GOT3 (cell line): ENCODE results near the gene AAK1.
"Not testable (repeated sequence)": the region's sequence is repeated elsewhere in the genome, so short reads cannot be mapped to it uniquely, and the experiment has no call there.

Experiments used
- DNase-seq: peaks from one replicate; lab custom pipeline; 2025; ENCODE audit warnings: mixed read lengths; lab: John Stamatoyannopoulos, UW

The AAK1 gene

GRCh38 chr2:69600425-69600824, 43.1 kb downstream of the AAK1 start:
- DNase-seq = no peak

DNA sequence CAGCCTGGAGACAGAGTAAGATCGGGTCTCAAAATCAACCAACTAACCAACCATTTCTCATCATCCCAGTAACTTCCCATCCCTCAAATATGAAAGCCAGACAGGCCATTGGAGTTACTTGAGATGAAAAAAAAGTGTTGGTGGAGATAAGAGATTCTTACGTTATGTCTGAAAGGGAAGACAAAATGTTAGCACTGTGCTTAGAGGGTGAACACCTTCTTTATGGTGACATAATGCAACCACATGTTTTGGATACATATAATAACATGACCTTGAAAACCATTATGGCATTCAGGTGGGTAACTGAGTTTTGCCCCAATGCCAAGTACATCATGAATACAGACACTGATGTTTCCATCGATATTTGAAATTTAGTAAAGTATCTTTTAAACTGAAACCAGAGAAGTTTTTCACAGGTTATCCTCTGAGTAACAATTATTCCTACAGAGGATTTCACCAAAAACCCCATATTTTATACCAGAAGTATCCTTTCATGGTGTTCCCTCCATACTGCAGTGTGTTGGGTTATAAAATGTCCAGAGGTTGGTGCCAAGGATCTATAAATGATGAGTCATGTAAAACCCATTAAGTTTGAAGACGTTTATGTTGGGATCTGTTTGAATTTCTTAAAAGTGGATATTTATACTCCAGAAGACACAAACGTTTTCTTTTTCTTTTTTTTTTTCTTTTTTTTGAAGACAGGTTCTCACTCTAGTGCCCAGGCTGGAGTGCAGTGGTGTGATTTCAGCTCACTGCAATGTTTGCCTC, 45.5 kb downstream of the AAK1 start:
- no peak for DNase-seq

DNA sequence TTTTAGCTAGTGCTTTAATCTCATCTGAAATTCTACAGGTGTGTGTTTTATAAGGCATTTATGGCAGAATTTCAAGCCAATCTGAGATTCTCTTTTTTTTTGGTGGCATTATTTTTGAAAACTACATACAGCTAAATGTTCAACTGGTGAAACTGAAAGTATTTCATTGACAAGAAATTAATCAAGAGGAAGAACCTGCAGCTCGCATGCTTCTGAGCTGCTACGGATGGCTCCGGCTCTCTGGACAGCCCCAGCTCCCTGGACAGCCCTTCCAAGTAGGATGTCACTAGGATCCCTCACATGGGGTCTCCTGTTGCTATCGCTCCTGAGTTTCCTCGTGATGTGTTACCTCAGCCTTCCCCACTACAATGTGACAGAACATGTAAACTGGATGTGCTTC, 46.4 kb downstream of the AAK1 start:
- no peak for DNase-seq

GRCh38 chr2:69594341-69594740, 49.2 kb downstream of the AAK1 start:
- no peak for DNase-seq

GRCh38 chr2:69592511-69592910, 51.0 kb downstream of the AAK1 start:
- DNase-seq = no peak

DNA sequence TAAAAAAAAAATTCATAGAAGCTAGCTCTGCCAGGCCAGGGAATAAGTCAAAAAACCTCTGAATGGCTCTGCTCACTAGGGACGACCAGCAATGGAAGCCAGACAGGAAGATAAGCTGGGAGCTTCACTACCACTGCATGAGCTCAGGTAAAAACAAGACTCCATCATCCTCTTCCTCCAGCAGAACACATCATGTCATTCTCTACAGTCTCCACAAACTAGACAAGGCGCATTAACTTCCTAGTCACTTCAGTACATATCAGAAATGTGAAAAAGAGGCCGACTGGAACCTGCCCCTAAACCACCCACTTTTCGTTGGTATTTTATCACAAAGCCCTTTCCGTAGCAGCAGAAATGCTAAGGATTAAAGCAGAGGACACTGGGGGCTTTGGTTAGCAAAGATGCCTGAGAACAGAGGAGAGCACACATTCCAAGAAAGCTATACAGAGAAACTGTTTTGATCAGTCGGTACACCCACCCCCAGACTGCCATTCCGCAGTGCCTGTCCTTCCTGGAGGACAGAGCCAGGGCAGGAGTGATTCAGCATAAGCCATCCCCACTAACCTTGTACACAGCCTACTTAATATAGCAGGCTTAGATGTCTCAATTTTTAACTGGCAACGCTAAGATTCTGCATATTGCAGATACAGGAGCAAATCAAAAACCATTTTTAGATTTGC, 53.4 kb downstream of the AAK1 start:
- no peak for DNase-seq

DNA sequence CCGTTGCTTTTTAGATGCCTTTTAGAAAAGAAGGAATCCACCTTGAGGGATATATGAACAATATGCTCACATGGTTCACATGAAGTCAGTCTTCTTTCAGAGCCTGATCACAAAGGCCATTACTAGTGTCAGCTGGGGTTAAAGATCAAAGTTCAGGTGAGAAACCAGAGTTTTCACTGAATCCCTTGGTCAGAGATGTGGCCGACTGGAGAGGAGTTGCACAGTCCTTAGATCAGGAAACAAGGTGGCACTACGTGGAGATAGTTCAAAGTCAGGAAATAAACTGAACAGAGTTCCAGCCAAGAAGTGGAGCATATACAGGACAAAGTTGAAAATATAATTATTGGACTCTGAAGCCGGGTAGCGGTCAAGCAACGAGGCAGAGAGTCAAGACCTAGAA, 54.6 kb downstream of the AAK1 start:
- DNase-seq = no peak

GRCh38 chr2:69588403-69588802, 55.1 kb downstream of the AAK1 start:
- no peak for DNase-seq

- DNase-seq = no peak
These were observed 57.5 kb downstream of the AAK1 start for GRCh38 chr2:69585855-69586555.

DNA sequence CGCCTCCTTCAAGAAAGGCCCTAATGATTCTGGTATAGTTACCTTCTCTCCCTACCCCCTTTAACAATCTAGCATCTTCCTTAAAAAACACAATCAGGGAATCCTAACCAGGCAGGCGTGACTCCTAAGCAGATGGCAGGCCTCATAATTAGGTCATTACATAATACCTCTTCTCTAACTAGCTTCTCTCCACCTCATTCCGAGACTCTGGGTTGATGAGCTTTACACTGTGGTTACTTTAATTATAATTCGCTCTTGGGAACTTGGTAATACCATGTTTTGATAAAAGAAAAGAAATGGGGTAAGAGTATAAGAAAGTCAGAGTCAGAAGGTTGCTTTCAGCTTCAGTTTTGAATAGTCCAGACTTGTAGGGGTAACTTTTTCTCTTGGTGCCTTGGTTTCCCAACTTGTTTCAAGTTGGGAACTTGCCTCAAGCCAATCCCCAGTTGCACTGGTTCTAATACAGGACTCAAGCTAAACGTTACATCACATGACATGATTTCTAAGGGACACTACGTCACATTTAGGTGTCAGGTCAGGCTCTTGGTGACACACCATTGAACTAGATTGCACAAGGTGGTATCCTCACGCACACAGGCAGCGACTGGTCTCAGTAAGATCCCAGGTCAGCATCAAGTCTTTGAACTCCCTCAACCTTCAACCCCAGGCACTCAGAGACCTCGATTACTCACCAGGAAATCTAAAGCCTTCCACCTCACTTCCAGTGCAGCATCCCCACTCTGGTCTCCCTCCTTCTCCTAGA, 59.2 kb downstream of the AAK1 start:
- no peak for DNase-seq

- DNase-seq = no peak
These were observed 60.2 kb downstream of the AAK1 start for GRCh38 chr2:69583321-69583833.

DNA sequence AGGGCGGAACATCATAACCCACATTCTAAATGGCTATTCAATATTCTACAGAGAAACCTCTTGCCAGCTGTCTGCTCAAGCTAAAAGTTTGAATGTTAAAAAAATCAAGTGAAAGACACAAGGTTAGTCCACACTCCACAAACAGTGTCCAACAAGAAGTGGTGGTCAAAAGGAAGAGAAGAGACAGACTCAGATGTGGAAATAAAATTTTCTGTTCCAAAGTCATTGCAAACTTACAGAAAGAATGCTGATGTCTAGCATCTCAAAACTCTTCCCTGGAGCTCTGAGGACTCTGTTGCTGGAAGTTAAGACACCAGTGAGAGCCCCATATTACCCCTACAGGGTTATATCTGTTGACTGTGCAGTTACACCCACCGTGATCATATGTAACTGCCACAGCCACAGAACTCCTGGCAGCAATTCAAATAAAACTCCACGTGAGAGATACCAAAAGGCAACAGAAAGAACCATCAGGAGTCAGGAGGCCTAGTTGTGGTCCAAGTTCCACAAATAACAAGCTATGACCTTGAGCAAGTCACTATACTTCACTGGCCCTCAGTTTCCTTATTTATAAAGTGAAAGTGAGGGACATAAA, 60.9 kb downstream of the AAK1 start:
- DNase-seq = no peak

DNA sequence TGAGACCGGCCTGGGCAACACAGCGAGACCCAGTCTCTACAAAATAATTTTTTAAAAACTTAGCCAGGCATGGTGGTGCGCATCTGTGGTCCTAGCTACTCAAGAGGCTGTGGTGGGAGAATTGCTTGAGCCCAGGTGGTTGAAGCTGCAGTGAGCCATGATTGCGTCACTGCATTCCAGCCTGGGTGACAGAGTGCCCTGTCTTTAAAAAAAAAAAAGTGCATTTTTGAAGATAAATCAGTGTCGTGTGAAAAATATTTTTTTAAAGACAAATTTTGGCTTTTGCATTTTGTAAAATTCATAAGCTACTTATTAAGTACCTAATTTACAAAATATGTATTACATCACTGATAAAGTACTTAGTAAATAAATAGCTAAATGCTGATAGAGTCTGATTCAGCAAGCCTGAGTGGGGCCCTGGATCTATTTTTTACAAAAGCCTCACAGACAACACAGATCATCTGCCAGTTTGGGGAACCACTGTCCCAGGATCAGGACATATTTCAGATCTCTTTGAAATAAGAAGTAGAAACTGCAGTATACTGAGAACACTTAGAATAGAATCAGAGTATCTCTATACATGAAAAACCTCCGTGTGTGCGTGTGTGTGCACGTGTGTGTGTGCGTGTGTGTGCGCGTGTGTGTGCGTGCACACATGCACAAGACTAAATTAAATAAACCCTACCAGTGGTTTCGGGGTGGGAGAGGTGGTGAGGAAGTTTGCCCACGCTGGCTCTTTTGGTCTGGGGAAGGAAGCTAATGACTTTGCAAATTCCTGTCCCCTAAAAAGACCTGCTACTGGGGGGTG, 61.6 kb downstream of the AAK1 start:
- no peak for DNase-seq

GRCh38 chr2:69580486-69580885, 63.1 kb downstream of the AAK1 start:
- DNase-seq = no peak

DNA sequence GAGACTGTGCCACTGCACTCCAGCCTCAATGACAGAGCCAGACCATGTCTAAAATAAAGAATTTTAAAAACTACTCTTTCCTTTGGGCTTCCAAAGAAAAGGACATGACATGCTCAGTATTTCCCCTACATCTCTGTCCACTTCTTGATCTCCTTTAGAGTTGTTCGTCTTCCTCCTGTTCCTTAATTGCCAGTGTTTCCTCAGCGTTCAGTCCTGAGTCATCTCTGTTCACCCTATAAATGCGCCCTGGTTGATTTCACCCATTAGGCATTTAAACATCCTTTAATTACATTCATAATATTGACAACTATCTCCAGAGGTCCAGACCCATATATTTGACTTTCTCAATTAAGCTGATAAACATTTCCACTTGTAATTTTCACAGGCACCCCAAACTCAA, 64.0 kb downstream of the AAK1 start:
- no peak for DNase-seq

DNA sequence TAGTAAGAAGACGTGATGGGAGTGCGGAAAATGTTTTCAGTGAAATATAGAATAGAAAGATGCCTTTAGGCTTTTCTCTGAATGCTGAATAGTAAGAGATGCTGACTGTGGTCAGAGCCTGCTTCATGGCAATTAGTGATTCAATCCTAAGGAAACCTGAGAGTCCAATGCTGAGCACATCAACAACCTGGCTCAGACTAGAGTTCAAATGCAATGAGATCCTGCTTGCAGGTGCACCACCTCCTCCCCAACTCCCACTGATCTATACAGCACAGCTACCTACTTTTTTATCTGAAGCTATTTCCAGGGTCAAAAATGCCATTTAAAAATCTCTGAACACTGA, 65.4 kb downstream of the AAK1 start:
- DNase-seq = no peak

GRCh38 chr2:69577467-69578197, 65.9 kb downstream of the AAK1 start:
- DNase-seq = no peak

DNA sequence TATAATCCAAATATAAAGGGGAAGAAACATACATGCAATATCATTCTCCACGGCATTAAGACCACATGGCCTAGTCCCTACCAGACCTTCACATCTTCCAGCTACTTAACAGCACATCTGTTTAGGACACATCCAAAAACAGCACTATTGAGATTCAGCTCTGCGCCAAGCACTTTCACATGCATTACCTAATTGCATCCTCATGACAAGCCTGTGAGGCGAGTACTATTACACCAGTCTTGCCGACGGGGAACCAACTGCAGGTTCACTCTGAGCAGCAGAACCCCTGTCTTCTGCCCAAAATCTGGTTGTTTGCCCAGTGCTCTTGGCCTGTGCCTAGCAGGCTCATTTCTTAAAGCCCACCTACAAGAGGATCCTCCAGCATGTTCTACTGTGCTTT, 66.7 kb downstream of the AAK1 start:
- DNase-seq = no peak

GRCh38 chr2:69575926-69576325, 67.6 kb downstream of the AAK1 start:
- DNase-seq = no peak

DNA sequence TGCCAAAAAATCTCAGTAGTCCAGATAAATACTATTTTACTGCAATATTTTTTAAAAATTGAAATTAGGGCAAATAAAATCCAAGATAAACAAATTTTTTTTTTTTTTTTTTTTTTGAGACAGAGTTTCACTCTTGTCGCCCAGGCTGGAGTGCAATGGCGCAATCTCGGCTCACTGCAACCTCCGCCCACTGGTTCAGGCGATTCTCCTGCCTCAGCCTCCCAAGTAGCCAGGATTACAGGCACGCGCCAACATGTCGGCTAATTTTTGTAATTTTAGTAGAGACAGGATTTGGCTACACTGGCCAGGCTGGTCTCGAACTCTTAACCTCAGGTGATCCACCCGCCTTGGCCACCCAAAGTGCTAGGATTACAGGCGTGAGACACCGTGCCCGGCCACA, 68.2 kb downstream of the AAK1 start:
- DNase-seq = not testable (repeated sequence)
